ENCODE measurements around the gene TRAK1. TPM values are rescaled to one million over a fixed set of nuclear protein-coding genes. Genes with fewer than 3 reads are reported as not detected.

TRAK1 gene
- total RNA-seq, 1 donor from 2014 or later, result 53.8 TPM

GRCh38 chr3:42229942-42230688 is 139.0 kb downstream of the TRAK1 start:
- Mint-ChIP-seq H3K36me3 (ENCODE audit: insufficient read depth) (peaks cover 5% of the 10 kb centered on the region), H3K4me1 (ENCODE audit: low read depth) (no peaks in the 10 kb centered on the region), H3K27me3 (peaks cover 17% of the 10 kb centered on the region), H3K27ac (peak overlapping the region; percentile 74), H3K4me3 (ENCODE audit: low read depth) (no peak overlapping the region), H3K9me3 (ENCODE audit: low read depth) (no peaks in the 10 kb centered on the region)
- DNase-seq (ENCODE audit: low spot score, unreplicated experiment), result no peak
- peak; percentile 66 for TF ChIP-seq CTCF (IDR thresholded peaks at IDR 0.05; ENCODE audit: unreplicated experiment)

GRCh38 chr3:42230860-42231259 is 139.7 kb downstream of the TRAK1 start:
- H3K4me1 Mint-ChIP-seq (ENCODE audit: low read depth), result no peaks in the 10 kb centered on the region
- TF ChIP-seq CTCF (IDR thresholded peaks at IDR 0.05; ENCODE audit: unreplicated experiment), result no peak
- no peaks in the 10 kb centered on the region for H3K36me3 Mint-ChIP-seq (ENCODE audit: insufficient read depth)
- DNase-seq (ENCODE audit: low spot score, unreplicated experiment), result no peak
- H3K9me3 Mint-ChIP-seq (ENCODE audit: low read depth), result no peaks in the 10 kb centered on the region
- H3K4me3 Mint-ChIP-seq (ENCODE audit: low read depth), result no peak overlapping the region
- no peak overlapping the region for H3K27ac Mint-ChIP-seq
- H3K27me3 Mint-ChIP-seq, result peaks cover 19% of the 10 kb centered on the region

GRCh38 chr3:42235532-42235931 is 144.4 kb downstream of the TRAK1 start:
- no peak overlapping the region for H3K4me3 Mint-ChIP-seq (ENCODE audit: low read depth)
- no peaks in the 10 kb centered on the region for H3K4me1 Mint-ChIP-seq (ENCODE audit: low read depth)
- H3K27me3 Mint-ChIP-seq, result peaks cover 16% of the 10 kb centered on the region
- no peak for TF ChIP-seq CTCF (IDR thresholded peaks at IDR 0.05; ENCODE audit: unreplicated experiment)
- no peaks in the 10 kb centered on the region for H3K36me3 Mint-ChIP-seq (ENCODE audit: insufficient read depth)
- no peak for DNase-seq (ENCODE audit: low spot score, unreplicated experiment)
- H3K9me3 Mint-ChIP-seq (ENCODE audit: low read depth), result peaks cover 10% of the 10 kb centered on the region
- H3K27ac Mint-ChIP-seq, result no peak overlapping the region

GRCh38 chr3:42236611-42237010 is 145.5 kb downstream of the TRAK1 start:
- DNase-seq (ENCODE audit: low spot score, unreplicated experiment), result no peak
- Mint-ChIP-seq H3K27ac (no peak overlapping the region), H3K4me3 (ENCODE audit: low read depth) (no peak overlapping the region), H3K36me3 (ENCODE audit: insufficient read depth) (no peaks in the 10 kb centered on the region), H3K9me3 (ENCODE audit: low read depth) (peaks cover 10% of the 10 kb centered on the region), H3K27me3 (peaks cover 14% of the 10 kb centered on the region), H3K4me1 (ENCODE audit: low read depth) (no peaks in the 10 kb centered on the region)
- no peak for TF ChIP-seq CTCF (IDR thresholded peaks at IDR 0.05; ENCODE audit: unreplicated experiment)

- no peaks in the 10 kb centered on the region for H3K9me3 Mint-ChIP-seq (ENCODE audit: low read depth)
- DNase-seq (ENCODE audit: low spot score, unreplicated experiment), result no peak
- H3K36me3 Mint-ChIP-seq (ENCODE audit: insufficient read depth), result no peaks in the 10 kb centered on the region
- peaks cover 45% of the 10 kb centered on the region for H3K27me3 Mint-ChIP-seq
- no peaks in the 10 kb centered on the region for H3K4me1 Mint-ChIP-seq (ENCODE audit: low read depth)
- TF ChIP-seq CTCF (IDR thresholded peaks at IDR 0.05; ENCODE audit: unreplicated experiment), result no peak
- H3K4me3 Mint-ChIP-seq (ENCODE audit: low read depth), result no peak overlapping the region
- no peak overlapping the region for H3K27ac Mint-ChIP-seq
These were observed 154.9 kb downstream of the TRAK1 start for GRCh38 chr3:42246091-42246490.
